ENCODE data around the gene PITPNM3.

DNA sequence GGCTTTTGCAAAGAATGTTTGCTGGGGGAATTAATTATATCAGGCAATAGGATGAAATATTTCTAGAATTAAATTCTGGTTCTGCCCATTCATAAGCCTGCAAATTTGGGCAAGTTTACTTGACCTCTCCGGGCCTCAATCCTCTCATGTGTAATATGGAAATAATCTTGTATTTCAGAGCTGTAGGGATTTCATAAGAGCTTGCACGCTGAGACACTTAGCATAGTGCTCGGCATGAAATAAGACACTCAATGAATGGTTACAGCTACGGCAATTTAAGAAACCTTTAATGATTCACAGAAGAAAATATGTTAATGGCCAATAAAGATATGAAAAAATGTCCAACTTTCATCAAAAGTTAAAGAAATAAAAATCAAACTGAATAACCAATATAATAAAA, 40.6 kb upstream of the PITPNM3 start:
- TF ChIP-seq, protein P1, sequence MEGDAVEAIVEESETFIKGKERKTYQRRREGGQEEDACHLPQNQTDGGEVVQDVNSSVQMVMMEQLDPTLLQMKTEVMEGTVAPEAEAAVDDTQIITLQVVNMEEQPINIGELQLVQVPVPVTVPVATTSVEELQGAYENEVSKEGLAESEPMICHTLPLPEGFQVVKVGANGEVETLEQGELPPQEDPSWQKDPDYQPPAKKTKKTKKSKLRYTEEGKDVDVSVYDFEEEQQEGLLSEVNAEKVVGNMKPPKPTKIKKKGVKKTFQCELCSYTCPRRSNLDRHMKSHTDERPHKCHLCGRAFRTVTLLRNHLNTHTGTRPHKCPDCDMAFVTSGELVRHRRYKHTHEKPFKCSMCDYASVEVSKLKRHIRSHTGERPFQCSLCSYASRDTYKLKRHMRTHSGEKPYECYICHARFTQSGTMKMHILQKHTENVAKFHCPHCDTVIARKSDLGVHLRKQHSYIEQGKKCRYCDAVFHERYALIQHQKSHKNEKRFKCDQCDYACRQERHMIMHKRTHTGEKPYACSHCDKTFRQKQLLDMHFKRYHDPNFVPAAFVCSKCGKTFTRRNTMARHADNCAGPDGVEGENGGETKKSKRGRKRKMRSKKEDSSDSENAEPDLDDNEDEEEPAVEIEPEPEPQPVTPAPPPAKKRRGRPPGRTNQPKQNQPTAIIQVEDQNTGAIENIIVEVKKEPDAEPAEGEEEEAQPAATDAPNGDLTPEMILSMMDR (IDR thresholded peaks at IDR 0.05) = no peak
- TF ChIP-seq EP300 (IDR thresholded peaks at IDR 0.05) = no peak
- no peak for TF ChIP-seq POLR2AphosphoS5 (IDR thresholded peaks at IDR 0.05)
